ENCODE data around the gene ELF4.

DNA sequence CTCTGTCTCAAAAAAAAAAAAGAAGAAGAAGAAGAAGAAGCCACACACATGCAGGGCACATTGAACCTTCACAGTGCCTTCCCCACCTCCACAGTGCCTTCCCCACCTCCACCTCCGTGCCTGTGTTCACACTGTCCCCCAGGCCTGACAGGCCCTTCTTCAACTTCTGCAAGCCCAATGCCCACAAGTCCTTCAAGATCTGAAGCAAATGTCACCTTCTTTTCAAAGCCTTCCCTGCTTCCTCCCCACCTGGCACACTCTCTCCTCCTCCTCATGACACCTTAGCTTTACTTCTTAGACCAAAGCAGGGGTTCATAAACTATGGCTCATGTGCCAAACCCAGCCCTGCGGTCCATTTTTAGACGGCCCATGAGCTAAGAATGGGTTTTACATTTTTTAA, 19.9 kb downstream of the ELF4 start:
- TF ChIP-seq POLR2A (IDR thresholded peaks at IDR 0.05; ENCODE audit: low read length) (no peak), GATA1 (IDR thresholded peaks at IDR 0.05; ENCODE audit: low read depth, low read length) (no peak)
